GM19240 (cell line): Measurements from ENCODE around the gene TAAR6.
"Not testable (repeated sequence)": the region's sequence is repeated elsewhere in the genome, so short reads cannot be mapped to it uniquely, and the experiment has no call there.

Experiments used
- DNase-seq: peaks from one replicate; pipeline ENCODE4 v3.0.0; 2011; ENCODE audit warnings: low spot score; ENCODE audit not compliant: insufficient read length

The TAAR6 gene

DNA sequence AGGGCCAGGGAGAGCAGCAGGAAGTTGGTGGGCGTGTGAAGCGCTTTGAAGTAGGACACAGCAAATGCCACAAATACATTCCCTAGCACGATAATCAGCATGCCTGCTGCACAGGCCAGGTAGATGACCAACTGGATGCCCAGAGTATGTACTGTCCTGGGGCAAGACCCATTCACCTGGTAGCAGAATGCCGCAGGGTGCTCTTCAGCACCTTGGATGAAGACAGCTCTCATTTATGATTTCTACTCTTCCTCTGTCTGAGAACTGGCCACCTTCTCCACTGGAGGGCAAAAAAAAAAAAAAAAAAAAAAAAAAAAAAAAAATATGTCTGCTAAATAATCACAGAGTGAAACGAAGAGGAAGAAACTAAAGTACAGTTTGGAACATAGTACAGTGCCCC is 19.3 kb downstream of the TAAR6 start, which contains the start of gene TAAR5:
Gene TAAR5, minus strand, starts transcription at position 288 of the 400 bp plus-strand sequence. Its CDS starts 55 bp downstream, at position 233.
- DNase-seq, result no peak

DNA sequence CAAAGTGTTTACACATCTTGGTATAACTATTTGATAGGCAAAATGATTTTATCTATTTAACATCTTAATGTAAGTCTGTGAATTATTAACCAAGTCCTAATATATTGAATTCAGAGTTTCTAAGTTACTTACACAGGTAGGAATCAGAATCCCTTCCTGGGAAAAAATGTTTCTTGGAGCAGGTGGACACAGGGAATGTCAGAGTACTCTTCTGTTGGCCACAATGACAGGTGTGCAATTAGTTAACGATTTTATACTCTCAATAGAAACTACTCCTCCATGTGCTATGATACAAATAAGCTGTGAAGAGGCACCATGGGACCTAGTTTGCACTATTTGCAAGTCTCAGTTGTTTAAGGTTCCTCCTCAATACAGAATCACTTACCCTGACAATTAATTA is 20.2 kb downstream of the TAAR6 start:
- DNase-seq, result no peak

DNA sequence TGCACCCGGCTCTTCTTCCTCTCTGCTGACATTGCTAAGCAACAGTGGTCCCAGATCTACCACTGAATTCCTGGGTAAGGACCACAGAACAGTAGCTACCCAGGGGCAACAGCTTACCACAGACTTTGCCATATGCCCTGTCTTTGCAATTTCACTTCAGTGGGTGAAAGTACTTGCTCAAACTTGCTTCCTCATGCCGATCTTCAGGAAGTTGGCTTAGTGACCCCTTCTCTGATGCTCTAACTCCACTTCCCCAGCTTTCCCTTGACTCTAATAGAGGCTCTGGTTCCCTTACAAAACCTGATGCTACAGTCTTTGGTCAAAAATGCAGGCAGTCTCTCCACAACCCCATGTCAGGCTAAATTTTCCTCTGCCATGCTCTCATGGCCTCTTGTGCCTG is 22.7 kb downstream of the TAAR6 start:
- no peak for DNase-seq

DNA sequence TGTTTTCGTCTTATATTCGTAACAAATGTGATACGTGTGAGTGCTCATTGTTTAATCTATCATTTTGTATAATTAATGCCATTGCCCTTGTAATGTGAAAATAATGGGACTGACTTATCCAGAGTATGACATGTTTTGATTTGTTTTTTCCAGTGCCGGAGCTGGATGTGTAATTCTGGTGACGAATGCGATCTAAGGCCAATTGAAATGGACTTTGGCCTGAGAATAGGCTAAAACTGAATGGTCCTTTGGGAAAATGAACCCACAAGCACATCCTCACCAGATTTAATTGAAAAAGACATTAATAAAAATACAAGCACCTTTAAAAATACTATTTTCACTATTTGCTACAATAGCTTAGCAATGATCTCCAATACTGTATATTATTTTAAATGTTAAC is 26.1 kb downstream of the TAAR6 start:
- DNase-seq, result no peak

DNA sequence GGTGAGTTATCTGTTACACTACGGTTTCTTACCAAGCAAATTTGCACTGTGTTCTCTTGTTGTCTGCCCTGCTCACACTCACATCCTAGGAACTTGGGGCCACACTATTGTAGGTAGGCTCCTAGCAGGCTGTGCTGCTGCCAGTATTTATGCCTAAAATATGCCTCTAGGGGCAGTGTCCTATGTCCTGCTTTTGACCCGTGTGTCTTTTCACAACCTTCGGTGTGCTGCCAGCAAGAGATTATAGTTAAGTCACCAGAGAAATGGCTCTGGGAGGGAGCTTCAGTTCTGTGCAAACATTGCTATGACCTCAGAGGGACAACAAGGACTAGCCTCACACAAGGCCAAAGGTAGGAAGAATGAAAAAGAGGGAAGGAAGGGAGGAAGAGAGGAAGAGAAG is 28.4 kb downstream of the TAAR6 start:
- DNase-seq, result no peak

DNA sequence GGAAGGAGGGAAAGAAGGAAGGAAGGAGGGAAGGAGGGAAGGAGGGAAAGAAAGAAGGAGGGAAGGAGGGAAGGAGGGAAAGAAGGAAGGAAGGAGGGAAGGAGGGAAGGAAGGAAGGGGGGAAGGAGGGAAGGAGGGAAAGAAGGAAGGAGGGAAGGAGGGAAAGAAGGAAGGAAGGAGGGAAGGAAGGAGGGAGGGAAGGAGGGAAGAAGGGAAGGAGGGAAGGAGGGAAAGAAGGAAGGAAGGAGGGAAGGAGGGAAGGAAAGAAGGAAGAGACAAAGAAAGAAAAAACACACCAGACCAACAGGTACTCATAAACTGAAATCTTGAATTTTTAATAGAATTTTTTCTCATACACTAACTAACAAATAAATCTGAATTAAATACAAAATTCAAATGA is 30.8 kb downstream of the TAAR6 start:
- DNase-seq, result not testable (repeated sequence)

DNA sequence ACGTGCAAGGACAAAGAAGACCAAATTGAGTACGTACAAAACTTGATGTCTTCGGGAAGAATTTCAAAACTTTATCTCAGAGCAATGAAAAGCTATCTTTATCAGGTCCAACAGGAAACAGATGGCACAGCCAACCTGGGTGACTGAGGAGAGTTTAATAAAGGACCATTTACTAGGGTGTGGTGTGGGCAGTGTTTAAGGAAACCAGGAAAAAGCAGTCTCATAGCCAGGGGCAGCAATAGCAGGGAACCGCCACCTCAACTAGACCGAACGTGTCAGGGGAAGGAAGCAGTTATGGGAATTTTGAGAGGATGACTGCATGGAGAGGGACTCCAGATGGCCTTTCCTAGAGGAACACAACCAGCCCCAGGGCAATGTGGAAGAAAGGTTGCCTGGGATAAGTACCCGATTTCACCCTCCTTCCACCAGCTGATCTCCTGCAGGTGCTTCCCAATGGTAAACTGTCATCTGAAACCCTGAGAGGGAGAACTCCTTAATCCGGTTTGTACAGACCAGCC is 34.6 kb downstream of the TAAR6 start:
- DNase-seq, result no peak

DNA sequence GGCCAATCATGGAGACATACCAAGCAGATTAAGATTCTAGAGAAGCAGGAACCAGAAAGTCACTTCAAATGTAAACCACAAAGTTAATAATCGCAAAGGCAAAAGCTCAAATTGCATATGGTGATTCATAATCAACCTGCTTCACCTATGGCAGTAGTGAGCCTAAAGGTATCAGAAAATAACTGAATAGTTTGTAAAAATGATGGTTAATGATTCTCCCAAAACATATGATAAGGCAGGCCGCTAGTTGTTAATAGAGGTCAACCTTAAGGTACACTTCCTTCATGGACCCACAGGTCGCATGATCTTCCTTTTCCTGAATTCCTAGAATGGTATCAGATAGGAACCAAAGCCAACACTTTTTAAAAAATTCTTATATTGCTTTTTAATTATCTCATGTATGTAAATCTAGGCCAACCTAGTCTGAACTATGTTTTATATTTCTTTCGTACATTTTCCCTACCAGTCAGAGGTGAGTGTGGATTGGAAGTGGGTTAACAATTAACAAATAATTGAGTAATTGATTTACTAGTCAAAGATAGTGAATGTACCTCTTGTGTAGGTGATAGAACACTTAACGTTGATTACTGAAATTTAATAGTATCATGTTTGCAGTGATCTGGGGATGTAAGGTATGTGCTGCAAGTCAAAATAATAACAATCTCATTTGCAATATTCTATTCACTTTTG is 37.6 kb downstream of the TAAR6 start:
- DNase-seq, result no peak

DNA sequence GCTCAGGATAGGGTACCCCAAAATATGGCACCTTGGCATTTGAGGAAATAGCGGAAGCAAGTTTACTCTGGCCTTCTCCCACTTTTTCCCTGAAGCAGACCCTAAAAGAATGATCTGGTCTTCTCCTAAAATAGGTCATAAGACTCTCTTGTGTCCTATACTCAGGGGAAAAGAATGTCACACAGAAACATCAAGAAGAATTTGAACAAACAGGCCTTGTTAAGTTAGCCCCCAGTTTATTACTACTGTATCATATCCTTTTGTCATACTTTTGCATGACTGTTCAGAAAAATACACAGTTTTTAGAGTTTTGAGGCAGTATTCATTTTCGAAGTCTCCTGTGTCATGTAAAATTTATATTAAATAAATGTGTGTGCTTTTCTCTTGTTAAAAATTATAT is 41.5 kb downstream of the TAAR6 start:
- DNase-seq, result no peak

DNA sequence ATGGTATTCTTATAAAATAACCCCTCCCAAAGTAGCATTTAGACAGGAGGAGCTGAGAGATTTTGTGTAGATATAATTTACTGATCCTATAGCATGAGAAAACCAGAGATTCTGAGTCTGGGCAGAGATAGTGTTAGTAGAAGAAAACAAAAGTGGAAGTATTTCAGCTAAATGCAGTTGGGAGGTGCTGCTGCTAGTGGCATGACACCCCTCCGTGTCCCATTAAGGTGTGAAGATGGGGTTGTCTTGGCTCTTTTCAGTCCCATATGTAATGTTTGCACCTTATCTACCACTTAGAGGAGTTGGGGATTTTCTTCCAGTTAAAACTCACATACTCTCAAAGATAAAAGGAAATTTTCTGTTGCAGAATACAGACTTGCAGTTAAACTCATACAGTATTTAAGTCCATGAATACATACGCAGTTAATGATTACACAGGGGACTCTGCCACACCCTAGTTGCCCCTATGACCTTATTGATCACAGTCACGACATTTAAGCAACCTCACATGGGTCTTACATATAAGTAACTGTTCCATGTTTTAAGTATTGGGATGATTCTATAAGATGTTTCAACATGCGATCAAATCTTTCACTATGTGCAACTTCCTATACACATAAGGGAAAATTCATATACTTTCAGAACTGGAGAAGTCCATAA is 42.5 kb downstream of the TAAR6 start:
- no peak for DNase-seq

DNA sequence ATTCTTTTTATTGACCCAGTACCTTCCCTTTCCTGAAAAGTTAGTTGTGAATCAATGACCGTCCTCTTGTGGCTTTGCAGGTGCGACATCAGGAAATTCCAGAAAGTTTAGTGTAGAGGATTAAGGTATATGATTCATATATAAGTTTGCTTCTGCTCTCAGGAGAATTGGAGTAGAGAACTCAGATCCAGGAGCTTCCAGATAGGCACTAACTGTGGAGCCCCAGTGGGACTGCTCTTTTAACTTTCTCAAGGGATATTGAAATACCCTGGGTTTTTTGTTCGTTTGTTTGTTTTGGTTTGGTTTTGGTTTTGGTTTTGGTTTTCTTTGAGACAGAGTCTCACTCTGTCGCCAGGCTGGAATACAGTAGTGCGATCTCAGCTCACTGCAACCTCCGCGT is 44.4 kb downstream of the TAAR6 start:
- DNase-seq, result no peak

DNA sequence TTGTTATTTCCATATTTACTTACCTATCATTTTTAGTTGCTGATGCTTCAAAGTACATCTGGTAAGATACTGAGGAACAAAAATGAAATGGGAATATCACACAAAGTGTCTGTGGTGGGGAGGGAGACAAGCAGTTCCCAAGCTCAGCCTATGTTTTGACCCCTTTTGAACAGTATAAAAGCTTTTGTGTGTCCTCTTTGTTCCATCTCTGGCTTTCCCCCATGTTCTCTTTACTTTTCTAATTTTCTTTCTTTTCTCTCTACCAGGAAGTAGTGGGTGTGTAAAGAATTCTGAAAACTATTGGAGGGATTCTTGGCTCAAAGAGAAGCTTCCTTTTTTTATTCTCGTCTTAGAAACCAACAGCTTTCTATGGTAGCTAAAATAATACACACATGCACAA is 46.6 kb downstream of the TAAR6 start:
- DNase-seq, result no peak
